Anterior cingulate cortex (tissue), 58 donors: ENCODE results near the gene NAA20.
"Not testable (repeated sequence)": the region's sequence is repeated elsewhere in the genome, so short reads cannot be mapped to it uniquely, and the experiment has no call there.

Experiments used
- DNase-seq, 58 donors: peaks; one replicate each; lab custom pipeline; 2025; lab: John Stamatoyannopoulos, UW

The NAA20 gene

GRCh38 chr20:19990850-19991249 is 26.3 kb upstream of the NAA20 start:
- peak in 2 of 58 donors; percentile 31 to 33 for DNase-seq

GRCh38 chr20:19991308-19991707 is 25.9 kb upstream of the NAA20 start:
- DNase-seq: no peak

- no peak for DNase-seq
Observed at GRCh38 chr20:19991854-19992253, 25.3 kb upstream of the NAA20 start.

GRCh38 chr20:19992996-19993908 is 23.9 kb upstream of the NAA20 start:
- DNase-seq: peak in 12 of 58 donors; percentile 20 to 67 (median 36)

GRCh38 chr20:19993958-19994669 is 23.0 kb upstream of the NAA20 start:
- peak in 18 of 58 donors; percentile 26 to 58 (median 38) for DNase-seq

GRCh38 chr20:19995220-19995863 is 21.8 kb upstream of the NAA20 start:
- peak in 5 of 58 donors; percentile 21 to 54 (median 28) for DNase-seq

GRCh38 chr20:19996222-19996621 is 20.9 kb upstream of the NAA20 start:
- DNase-seq: no peak

- no peak for DNase-seq
Observed at GRCh38 chr20:19996917-19997316, 20.2 kb upstream of the NAA20 start.

- DNase-seq: no peak
Observed at GRCh38 chr20:19998990-19999705, 18.0 kb upstream of the NAA20 start.

GRCh38 chr20:20000211-20000968 is 16.8 kb upstream of the NAA20 start:
- no peak for DNase-seq

GRCh38 chr20:20002101-20002998 is 14.8 kb upstream of the NAA20 start:
- no peak for DNase-seq

GRCh38 chr20:20003031-20003954 is 13.9 kb upstream of the NAA20 start:
- DNase-seq: peak in 24 of 58 donors; percentile 20 to 72 (median 39)

- not testable (repeated sequence) for DNase-seq
Observed at GRCh38 chr20:20003955-20004322, 13.2 kb upstream of the NAA20 start.

- no peak for DNase-seq
Observed at GRCh38 chr20:20005342-20005741, 11.8 kb upstream of the NAA20 start.

GRCh38 chr20:20009784-20010253 is 7.3 kb upstream of the NAA20 start:
- DNase-seq: peak in 6 of 58 donors; percentile 20 to 46 (median 27)

GRCh38 chr20:20010639-20011500 is 6.3 kb upstream of the NAA20 start:
- peak in 2 of 58 donors; percentile 53 to 66 for DNase-seq
